22Rv1 (cell line): ENCODE data around the gene FOXO6.

ENCODE experiments used
- H3K27ac ChIP-seq: fragments of 450-650 bp; 2 replicates; pipeline ENCODE4 v1.5.1; 2017
- CTCF ChIP-seq: fragments of 450-650 bp; IDR thresholded peaks from 2 replicates; pipeline ENCODE4 v1.5.1; 2017; ENCODE audit warnings: mild to moderate bottlenecking
- ZFX ChIP-seq: fragments of 450-650 bp; IDR thresholded peaks from 2 replicates; pipeline ENCODE4 v1.6.1; 2017; ENCODE audit warnings: antibody characterized with exemption, borderline replicate concordance

The FOXO6 gene

GRCh38 chr1:41360786-41361494, at the start of gene FOXO6:
FOXO6 (plus strand) TSS chr1:41361434.
- TF ChIP-seq ZFX = no peak
- TF ChIP-seq CTCF = peak; percentile 83
- H3K27ac ChIP-seq = peak within 1 kb of the TSS; percentile 79

GRCh38 chr1:41312991-41313645, 48.1 kb upstream of the FOXO6 start:
- H3K27ac ChIP-seq = no peak overlapping the region
- TF ChIP-seq CTCF (no peak), ZFX (no peak)

- H3K27ac ChIP-seq = no peak overlapping the region
- TF ChIP-seq CTCF = peak; percentile 70
- TF ChIP-seq ZFX = no peak
These were observed 47.5 kb upstream of the FOXO6 start for GRCh38 chr1:41313661-41314131.

GRCh38 chr1:41314376-41315145, 46.7 kb upstream of the FOXO6 start:
- no peak for TF ChIP-seq ZFX
- TF ChIP-seq CTCF = no peak
- no peak overlapping the region for H3K27ac ChIP-seq

- H3K27ac ChIP-seq = no peak overlapping the region
- TF ChIP-seq CTCF (no peak), ZFX (no peak)
These were observed 46.0 kb upstream of the FOXO6 start for GRCh38 chr1:41315146-41315822.

GRCh38 chr1:41315871-41316270, 45.4 kb upstream of the FOXO6 start:
- no peak overlapping the region for H3K27ac ChIP-seq
- TF ChIP-seq ZFX (no peak), CTCF (no peak)
